GM10847 (cell line): Measurements from ENCODE around the gene PCYOX1L.

Experiments used
- POLR2A ChIP-seq: IDR thresholded peaks from 2 replicates; pipeline ENCODE4 v1.6.1; 2011; ENCODE audit not compliant: insufficient read length; ENCODE audit errors: extremely low read depth

The PCYOX1L gene

DNA sequence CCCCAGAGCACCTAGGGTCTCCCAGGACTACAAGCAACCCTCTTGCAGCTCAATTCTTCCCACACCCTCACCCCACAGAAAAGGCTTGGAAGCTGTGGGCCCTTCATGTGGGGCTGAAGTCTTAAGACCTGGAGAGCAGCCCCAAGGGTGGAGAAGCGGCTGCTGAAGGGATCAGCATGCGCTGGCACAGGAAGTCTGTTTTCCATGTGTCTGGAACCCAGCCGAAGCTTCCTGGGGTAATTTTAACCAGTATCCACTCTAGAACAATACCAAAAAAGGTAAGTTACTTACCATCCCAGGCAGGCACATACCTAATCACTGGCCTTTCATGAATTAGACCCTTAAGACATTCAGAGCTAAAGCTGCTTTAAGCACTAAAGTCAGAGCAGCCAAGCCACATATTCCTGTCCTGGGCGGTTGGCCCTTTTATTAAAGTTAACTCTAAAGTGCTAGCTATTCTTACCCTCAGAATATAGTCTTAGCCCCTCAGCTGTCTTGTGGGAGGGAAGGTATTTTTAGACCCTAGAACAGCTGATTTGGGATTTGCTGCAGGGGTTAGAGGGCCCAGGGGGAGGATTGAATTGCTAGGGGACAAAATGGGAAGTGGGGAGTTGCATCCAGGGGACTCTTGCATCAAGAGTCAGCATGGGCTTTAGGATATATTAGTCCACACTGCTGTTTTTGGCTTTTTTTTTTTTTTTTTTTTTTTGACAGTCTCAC lies 14.4 kb downstream of the PCYOX1L start:
- TF ChIP-seq POLR2A = no peak

DNA sequence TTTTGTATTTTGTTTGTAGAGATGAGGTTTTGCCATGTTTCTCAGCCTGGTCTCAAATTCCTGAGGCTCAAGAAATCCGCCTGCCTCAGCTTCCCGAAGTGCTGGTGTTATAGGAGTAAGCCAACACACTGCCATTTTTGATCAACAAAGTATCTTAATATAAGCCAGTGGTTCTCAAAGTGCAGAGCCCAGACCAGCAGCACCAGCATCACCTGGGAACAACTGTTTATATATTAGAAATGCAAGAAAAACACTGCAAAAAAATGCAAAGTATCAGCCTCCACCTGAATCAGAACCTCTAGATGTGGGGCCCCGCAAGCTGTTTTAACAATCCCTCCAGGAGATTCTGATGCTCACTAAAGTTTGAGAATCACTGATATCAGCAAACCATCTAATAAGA lies 15.1 kb downstream of the PCYOX1L start:
- no peak for TF ChIP-seq POLR2A

DNA sequence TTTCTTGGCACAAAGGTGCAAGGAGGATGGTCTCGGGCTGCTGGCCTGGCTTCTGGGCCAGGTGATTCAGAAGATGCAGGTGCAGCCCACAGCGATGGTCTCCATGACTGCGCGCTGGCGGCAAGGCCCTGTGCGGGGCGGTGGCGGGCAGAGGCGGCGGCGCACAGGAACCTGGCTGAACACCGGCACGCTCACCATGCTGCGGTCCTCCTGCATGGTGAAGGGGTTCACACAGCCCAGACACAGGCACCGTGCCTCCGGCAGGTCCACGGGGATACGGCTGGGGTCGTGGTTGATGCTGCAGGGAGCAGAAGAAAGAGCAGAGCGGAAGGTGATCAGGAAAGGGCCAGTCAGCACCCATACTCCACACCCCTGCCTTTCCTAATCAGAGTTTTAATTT lies 16.5 kb downstream of the PCYOX1L start:
- no peak for TF ChIP-seq POLR2A

DNA sequence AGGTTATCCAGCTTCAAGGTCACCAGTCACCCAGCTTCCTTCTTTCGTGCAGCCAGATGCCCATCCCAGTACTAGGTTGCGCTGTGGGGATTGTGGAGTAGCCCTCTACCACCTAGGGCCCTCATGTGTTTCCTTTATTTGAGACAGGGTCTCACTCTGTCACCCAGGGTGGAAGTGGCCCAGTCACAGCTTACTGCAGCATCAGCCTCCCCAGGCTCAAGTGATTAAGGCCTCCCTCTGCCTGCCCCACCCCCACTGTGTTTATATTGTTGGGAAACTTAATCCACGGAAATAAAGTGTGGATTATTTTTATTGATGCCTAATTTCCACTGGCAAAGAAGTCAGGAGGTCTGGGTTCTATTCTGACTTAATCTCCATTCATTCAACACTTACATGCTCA lies 17.0 kb downstream of the PCYOX1L start:
- no peak for TF ChIP-seq POLR2A

DNA sequence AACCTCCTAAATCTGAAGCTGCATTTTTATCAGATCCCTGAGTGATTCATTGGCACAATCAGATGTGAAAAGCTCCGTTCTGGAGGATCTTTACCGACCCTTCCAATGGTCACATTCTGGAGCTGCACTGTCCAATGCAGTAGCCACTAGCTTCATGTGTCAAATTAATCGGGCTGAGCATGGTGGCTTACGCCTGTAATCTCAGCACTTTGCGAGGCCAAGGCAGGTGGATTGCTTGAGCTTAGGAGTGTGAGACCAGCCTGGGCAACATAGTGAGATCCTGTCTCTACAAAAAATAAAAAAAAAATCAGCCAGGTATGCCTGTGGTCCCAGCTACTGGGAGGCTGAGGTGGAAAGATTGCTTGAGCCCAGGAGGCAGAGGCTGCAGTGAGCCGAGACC lies 17.6 kb downstream of the PCYOX1L start:
- TF ChIP-seq POLR2A = no peak

DNA sequence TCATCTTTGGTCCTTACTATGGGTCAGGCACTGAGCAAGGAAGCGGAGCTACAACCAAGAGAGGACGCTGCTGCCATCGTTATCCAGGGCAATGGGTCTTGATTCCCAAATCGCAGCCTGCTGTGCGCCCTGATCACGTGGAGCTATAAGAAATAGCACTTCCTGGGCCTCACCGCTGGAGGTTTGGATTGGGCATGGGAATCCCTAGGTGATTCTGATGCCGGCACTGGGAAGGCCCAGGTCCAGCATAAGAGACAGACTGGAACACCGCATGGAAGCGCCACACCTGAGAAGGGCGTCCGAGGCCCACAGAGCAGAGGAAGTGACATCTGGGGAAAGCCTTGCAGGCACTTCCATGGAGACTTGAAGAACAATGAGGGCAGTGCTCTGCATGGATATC lies 18.3 kb downstream of the PCYOX1L start:
- no peak for TF ChIP-seq POLR2A

DNA sequence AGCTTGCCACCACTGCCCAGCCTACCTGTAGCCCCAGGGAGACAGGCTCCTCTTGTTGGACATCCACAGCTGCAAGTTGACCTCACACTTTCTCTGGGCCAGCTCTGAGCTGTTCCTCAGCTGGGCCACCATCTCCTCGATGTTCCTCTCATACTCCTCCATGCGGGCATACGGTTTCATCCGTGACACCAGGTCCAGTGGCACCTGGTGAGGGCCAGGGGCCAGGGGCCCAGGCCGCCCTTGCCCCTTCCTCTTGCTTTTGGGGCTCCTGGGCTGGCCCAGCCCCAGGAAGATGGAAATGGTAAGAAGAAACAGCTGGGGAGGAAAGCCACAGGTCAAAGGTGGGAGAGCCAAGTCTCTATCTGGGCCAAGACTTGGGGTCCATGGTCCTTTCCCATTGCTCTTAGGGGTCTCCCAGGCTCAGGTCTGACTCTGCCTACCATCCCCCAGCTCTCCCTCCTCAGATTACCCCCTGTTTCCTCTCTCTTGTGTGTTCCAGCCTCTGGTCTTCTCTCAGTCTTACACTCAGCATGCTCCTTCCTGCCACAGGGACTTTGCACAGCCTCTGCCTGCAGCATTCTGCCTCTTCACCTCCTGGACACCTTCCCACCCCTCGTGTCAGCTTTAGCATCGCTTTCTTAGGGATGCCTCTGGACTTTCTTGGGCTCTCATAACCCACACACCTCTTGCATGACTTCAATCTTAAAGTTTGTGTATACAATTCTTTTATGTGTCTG lies 19.0 kb downstream of the PCYOX1L start:
- TF ChIP-seq POLR2A = no peak

DNA sequence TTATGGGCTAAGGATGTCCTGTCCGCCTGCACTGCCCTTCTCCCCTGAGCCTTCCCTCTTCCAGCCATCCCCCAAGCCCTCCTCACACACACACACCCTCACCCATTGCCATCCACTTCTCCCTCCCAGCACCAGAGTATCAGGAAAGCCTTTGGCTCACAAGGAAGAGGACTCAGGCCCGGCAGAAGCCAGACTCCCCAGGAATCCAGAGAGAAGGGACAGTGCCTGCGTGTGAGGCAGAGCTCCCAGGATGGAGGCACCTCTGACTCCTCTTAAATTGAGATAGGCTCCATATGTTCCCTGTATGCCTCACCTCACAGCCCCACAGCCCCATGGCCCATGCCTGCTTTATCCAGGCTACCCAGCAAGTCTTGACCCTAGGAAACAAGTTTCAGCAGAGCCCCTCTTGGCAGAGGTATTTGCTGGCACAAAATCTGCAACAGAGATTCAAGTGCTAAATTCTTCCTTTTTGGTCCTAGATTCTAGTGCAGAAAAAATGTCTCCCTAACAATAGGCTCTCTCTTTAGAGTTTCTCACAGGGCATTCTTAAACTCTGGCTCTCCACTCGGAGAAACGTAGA lies 20.5 kb downstream of the PCYOX1L start:
- TF ChIP-seq POLR2A = no peak

DNA sequence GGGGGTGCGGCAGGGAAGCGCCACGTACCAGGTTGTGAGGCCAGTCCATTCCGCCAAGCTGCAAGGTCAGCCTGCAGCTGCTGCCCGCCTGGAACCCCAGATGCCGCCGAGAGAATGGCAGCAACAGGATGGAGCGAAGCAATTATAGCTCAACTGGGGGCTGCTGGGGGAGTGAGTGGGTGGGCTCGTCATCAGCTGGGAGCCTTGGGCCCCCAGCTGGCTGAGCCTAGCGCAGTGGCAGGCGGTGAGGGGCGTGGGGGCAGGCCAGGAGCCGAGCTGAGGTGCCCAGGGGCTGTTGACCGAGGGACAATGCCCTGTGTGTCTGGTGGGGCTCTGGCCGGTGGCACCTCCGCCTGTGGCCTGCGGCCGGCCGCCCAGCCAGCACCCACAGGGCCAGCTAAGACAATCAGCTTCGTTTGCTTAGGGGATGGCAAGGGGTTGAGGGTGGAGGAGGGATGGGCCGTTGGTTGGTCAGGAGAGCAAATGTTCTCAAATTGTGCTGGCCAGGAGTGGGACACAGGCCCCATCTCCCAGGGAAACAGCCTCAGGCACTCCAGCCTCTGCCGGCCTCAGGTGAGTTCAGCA lies 21.4 kb downstream of the PCYOX1L start, which contains the start of gene IL17B:
Gene IL17B (minus strand): TSS at position 116 of the 585 bp plus-strand sequence. CDS start 67 bp downstream, at position 49.
- TF ChIP-seq POLR2A = no peak

DNA sequence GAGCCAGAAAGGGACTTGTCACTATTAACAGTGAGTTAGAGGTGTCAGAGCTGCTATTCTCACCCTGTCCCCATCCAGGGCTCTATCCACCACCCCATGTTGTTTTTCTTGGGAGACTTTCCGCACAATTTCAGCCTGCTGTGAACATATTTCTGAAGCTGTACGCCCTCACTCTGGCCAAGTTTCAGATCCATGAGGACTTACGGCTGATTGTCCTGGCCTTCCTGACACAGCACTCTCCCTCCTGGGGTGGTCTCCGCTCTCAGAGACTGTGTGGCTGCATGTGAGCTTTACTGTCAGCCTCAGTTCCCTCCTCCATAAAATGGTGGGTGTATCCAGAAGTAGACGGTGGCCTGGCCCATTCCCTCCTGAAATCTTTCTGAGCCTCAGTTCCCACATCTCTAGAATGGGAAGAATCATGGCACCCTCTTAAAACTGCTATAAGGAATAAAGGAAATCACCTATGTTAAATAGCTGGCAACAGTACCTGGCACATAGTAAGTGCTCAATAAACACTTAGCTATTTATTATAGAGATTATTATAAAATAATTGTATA lies 22.1 kb downstream of the PCYOX1L start:
- no peak for TF ChIP-seq POLR2A

DNA sequence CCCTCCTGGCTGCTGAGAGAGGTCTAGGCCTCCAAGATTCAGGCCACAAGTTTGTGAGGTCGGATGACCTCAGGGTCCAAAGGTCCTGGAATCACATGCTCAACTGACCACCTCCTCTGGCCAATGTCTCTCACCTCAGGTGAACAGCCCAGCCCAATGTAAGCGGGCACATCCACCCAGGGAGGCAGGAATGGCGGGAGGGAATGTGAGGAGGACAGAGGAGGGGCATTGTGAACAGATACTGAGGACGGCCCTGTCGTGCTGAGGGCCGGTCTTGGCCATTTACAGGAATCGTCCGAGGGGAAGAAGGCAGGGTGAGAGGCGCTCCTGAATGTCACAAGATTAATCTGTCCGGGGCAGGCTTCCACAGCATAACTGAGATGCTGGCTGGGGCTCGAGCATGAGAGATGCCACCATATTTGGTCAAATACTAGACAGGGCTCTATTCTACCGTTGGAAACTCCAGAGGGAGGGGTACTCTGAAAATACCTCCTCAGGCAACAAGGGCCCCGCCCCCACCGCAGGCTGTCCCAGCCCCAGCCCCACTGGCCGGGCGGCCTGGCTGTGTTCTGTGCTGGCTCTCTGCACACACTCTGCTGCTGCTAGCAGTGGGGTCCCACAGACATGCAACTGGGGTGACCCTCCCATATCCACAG lies 22.7 kb downstream of the PCYOX1L start:
- no peak for TF ChIP-seq POLR2A

DNA sequence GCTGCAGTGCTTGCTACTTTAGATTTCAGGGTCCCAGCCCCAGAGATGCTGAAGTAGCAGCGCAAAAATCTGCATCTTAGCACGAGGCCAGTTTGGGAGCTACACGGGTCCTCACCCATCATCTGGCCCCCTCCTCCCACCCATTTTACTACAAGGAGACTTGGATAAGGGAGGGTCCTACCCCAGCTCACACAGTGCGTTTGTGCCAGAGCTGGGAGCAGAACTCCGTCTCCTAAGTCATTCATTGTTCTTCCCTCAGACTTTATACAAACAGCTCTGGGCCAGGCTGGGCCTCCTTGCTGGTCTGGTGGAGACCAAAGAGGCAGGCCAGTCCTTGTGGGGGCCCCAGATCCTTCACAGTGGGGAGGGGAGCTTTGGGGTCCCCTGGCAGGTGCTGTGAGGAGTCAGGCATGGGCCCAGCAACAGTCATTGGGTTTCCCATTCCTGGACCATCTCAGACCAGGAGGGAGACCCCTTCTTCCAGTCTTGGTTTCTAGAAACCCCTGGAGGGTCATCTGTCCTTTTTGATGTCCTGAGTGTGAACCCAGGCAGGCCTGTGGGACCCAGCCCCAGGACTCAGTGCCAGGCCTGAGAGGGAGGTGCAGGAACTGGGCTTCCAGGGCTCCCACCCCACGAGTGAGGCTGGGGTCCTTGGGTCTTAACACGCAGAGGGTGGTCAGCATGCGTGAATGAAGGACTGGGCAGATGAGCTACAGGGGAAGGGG lies 23.6 kb downstream of the PCYOX1L start:
- no peak for TF ChIP-seq POLR2A

DNA sequence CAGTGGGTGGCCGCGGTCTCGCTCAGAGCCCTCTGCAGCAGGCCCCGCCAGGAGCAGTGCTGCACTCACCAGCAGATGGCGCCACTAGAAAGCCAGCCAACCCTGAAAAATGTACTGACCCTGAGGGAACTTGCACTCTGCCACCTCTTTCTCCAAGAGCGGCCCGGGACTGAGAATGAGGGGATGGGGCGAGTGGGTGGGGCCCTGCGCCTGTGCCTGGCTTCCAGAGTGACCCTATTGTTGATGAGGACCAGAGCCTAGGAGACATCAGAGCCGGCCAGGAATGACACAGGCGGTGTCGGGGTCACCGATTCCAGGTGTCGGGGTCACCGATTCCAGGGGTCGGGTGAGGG lies 24.1 kb downstream of the PCYOX1L start:
- TF ChIP-seq POLR2A = no peak

DNA sequence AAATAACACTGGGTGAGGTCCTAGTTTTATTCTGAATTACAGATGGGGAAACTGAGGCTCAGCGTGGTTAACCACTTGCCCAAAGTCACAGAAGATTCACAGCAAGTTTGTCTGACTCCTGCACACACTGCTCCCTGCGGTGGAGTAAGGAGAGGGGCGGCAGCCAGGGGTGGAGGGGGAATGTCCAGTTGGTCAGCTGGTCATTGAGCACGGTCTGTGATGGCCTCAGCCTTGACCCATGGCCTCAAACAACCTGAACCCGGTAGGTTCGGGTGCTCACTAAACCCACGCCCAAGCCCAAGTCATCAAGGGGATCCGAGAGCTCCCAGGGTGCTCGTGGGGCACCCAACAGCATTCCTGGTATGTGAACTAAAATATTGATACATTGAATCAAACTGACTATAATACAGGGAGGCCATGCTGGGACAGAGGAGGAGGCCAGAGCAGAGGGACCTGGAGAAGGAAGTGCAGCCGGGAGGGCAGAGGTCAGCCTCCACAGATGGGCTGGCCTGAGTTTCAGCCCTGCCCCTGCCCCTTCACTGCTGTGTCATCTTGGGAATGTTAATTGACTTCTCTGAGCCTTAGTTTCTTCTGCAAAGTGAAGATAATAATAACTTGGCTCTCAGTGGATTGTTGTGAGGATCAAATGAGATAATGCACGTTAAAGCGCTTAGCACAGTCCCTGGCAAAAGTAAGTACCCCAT lies 24.8 kb downstream of the PCYOX1L start:
- TF ChIP-seq POLR2A = no peak
